KG1 (cell line): ENCODE data around the gene MTRF1.

Experiments
- DNase-seq: peaks from one replicate; lab custom pipeline; 2025; lab: John Stamatoyannopoulos, UW

Gene MTRF1, protein sequence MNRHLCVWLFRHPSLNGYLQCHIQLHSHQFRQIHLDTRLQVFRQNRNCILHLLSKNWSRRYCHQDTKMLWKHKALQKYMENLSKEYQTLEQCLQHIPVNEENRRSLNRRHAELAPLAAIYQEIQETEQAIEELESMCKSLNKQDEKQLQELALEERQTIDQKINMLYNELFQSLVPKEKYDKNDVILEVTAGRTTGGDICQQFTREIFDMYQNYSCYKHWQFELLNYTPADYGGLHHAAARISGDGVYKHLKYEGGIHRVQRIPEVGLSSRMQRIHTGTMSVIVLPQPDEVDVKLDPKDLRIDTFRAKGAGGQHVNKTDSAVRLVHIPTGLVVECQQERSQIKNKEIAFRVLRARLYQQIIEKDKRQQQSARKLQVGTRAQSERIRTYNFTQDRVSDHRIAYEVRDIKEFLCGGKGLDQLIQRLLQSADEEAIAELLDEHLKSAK

GRCh38 chr13:41263261-41263971 lies at the start of gene MTRF1:
Gene MTRF1, minus strand, starts transcription at chr13:41263576. Its CDS starts 2,669 bp downstream, at chr13:41260907.
- DNase-seq, result peak; percentile 65

DNA sequence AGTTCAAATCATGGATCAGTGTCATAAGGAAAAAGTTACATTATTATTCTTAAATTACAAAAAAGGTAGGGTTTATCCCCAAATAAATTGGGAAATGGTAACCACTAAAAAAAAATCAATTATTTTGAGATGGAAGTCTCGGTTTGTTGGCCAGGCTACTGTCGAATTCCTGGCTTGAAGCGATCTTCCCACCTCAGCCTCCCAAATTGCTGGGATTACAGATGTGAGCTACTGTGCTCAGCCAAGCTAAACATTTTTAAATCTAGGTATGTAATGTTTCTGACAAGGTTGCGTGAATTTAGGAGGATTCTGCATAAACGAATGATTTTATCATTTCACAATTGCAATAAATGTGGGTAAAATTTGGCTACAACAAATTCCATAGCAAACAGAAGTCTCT lies 49.7 kb upstream of the MTRF1 start:
- no peak for DNase-seq

- no peak for DNase-seq
Measured at GRCh38 chr13:41312176-41312500, 48.8 kb upstream of the MTRF1 start.

DNA sequence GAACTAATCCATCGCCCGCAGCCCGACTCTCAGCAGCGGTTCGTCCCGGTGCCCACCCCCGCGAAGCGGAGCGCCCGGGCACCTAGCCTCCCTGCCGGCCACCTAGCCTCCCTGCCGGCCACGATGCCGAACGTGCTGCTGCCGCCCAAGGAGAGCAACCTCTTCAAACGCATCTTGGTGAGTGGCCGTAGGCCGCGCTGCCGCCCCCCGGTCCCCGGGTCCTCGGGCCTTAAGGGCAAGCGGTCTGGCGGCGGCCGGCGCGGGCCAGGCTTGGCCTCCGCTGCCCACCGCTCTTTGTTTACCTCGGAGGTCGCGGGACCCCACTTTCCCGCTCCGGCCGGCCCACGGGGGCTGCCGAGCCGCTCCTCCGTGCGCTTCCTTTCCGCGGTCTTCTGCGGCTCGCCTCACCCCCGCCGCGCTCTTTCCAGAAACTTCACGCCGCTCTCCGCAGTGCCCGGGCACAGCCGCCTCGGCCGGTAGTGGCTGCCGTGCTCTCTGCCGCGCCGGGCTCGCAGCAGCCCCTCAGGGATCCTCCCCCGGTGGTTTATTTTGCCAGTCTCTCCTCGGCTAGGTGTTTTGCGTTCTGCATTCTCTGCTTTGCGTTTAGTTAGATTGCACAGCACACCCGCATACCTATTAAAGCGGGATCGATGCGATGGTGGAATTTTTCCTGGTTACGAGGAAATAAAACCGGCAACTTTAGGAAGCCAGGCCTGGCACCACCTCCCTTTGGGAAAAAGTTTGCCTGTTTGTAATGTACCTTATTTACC lies 48.2 kb upstream of the MTRF1 start:
- DNase-seq, result peak; percentile 34

DNA sequence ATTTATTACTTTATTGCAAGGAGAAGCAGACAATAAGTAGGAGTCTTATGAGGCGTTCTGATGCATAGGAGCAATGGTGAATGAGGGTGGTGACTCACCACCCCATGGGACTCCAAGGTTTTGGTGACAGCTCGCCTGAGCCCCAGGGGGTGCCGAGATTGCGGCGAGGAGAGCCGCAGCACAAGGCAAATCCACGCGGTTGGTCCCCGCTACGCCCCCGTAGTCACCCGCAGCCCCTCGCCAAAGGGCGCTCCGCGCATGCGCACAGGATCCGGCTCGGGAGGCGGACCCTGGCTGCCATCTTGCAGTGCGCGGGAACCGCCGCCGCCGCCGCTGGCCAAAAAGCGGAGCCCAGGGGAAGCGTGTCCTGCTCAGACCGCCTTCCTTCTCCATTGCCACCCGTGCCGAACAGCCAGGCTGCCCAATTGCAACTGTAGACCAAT lies 47.6 kb upstream of the MTRF1 start, which contains the start of gene NAA16:
NAA16 (plus strand) TSS at position 305 of the 443 bp plus-strand sequence. CDS start 262 bp downstream, outside the sequence.
- DNase-seq, result peak; percentile 88

DNA sequence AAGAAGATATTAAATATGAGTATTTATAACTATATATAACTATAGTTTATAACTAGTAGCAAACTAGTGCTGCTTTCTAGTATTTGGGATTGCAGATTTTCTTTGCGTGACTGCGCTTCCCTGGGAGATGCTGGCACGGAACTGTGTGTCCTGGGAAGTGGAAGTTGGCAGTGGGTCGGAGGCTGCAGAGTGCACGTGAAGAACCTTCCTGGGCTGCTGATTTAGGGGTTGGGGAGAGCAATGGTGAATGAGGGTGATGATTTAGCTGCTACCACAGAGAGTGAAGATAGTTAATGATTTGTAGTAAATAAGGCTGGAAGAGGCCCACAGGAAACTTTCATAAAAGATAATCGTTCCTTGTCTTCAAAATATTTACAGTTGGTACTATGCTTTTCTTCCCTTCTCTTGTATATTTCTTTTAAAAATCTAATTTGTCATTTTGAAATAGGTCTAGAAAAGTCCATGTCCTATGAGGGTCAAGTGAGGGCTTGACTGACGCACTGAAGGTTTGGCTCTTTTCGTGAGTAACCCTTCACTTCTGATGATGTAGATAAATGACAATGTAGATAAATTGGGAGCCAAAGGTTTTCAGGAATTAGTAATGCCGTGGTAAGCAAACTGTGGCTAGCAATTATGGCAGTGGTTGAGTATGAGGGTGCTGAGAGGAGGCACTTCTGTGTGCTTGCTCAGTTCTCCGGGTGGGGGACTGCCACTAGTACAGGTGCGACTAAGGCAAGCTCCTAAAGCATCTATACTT lies 44.7 kb upstream of the MTRF1 start:
- no peak for DNase-seq

DNA sequence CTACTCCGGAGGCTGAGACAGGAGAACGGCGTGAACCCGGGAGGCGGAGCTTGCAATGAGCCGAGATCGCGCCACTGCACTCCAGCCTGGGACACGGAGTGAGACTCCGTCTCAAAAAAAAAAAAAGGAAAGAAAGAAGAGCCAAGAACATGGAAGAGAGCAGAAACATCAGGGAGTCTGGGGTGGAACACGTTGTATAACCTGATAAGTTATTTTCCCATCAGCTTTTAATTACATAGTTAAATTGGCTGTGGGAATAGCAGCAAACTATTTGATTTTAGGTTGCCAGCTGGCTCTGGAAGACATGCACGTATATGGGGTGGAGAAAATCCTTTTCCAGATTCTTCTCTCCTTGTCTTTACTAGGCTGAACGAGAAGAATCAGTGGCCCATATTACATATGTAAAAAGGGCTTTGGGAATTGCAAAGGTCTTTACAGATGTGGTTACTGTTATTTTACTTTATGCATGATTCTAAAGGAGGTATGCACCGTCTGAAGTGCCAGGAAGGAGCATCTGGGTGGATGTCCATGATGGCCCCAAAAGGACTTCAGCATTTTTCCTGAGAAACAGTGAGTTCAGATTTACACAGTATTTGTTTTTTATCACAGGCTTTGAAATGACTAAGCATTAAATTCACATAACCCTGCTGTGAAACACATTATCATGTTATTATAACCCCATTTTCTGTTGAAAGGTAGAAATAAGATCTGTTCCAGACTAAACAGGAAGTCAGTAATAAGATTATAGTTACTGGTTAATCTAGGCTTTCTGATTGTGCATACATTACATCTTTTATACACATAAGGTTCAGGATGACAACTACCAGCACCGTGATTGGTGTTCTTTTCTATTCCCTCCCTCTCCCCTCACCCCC lies 43.1 kb upstream of the MTRF1 start:
- no peak for DNase-seq

DNA sequence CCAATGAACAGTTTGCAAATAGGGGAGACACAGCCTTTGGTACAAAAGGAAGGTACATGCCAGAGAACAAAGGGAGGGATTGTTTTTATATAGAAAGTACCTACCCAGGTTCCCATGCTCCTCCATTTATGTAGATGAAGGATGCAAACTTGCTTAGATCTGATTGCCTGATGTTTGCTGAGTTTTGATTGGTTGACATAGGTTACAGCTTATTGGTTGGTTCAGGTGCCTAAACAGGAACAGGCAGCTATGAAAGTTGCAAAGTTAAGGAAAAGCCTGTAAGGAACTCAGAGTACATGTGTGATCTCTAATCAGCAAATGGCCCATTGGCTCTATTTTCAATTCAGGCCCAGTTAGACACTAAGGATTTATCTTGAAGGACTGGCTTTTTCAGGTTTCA lies 41.2 kb upstream of the MTRF1 start:
- no peak for DNase-seq

DNA sequence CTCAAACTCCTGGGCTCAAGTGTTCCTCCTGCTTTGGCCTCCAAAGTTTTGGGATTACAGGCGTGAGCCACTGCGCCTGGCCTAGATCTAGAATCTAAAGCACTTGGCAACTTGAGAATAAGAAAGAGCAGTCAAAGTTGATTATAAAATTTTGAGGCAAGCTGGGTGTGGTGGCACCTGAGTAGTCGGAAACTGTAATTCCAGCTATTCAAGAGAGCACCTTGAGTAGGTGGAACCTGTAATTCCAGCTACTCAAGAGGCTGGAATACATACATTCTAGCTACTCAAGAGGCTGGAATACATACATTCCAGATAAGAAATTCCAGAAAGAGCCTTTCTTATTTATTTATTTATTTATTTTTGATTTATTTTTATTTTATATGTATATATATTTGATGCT lies 39.4 kb upstream of the MTRF1 start:
- DNase-seq, result no peak

GRCh38 chr13:41299316-41300094 lies 36.1 kb upstream of the MTRF1 start:
- no peak for DNase-seq

DNA sequence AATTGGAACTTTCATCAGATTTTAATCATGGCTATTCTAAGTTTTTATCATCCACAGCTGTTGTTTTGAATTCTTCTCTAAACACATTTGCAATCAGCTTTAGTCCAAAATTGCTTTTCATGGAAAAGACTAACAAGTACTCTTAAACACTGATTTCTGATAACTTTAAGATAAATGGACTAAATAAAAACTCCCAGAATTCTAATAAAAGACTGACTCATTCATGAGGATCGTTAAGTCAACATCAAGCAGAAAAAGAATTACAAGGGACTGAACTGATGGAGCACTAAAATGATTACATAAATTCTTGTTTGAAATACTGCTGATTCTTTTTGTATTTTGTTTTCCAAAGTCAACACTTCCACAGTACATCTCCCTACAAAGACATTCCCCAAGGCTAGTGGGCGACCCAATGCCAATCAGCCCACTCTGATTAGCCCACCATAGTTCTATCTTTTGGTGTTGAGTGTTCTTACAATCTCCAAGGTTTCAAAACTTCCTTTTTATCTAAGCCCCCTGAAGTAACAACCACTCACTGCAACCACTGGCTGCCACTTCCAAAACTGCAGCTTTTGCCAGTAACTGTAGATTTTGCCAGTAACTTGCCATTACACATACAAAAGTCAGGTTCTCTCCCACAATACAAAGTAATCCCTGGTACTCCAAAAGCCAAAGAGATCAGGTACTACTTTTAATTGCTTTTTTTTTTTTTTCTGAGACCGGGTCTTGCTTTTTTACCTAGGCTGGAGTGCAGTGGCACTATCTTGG lies 33.7 kb upstream of the MTRF1 start:
- DNase-seq, result no peak

DNA sequence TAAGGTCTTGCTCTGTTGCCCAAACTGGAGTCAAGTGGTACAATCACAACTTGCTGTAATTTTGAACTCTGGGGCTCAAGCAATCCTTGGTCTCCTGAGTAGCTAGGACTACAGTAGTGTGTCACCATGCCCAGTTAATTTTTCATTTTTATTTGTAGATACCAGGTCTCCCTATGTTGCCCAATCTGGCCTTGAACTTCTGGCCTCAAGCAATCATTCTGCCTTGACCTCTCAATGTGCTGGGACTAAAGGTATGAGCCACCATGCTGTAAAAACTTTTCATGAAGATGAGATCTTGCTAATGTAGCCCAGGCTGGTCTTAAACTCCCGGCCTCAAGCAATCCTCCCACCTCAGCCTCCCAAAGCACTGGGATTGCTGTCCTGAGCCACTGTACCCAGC lies 32.6 kb upstream of the MTRF1 start:
- DNase-seq, result no peak

- no peak for DNase-seq
Measured at GRCh38 chr13:41294914-41295313, 31.5 kb upstream of the MTRF1 start.

DNA sequence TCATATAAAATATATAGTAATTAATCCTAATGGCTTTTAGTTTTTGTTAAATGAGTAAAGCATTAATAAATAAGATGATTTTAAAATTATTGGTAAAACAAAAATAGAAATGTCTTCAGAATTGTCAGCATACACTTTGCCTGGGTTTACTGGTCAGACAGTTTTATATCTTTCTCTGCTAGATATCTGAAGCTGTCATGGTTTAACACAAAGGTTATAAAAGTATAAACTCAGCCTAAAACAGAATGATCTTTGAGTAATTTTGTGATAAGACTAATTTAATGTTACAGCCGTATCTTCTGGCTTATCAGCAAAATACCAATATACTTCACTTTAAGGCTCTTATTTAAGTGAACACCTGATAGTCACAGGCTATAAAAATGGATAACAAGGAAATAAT lies 29.9 kb upstream of the MTRF1 start:
- DNase-seq, result no peak

GRCh38 chr13:41291246-41291645 lies 27.9 kb upstream of the MTRF1 start:
- DNase-seq, result no peak

DNA sequence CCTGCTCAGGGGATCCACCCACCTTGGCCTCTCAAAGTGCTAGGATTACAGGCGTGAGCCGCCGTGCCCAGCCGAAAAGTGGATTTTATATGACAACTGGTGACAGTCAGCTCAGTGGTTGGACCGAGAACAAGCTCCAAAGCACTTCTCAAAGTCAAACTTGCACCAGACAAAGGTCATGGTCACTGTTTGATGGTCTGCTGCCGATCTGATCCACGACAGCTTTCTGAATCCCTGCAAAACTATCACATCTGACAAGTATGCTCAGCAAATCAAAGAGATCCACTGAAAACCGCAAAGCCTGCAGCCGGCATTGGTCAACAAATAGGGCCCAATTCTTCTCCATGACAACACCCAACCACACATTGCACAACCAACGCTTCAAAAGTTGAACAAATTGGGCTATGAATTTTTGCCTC lies 26.1 kb upstream of the MTRF1 start:
- no peak for DNase-seq

- no peak for DNase-seq
Measured at GRCh38 chr13:41286370-41286769, 23.0 kb upstream of the MTRF1 start.

GRCh38 chr13:41284512-41285288 lies 21.3 kb upstream of the MTRF1 start:
- DNase-seq, result no peak
